Body of pancreas (tissue), 4 donors: ENCODE results near the gene HEATR5A. TPM values are rescaled to one million over a fixed set of nuclear protein-coding genes. Genes with fewer than 3 reads are reported as not detected.
"Not testable (repeated sequence)": the region's sequence is repeated elsewhere in the genome, so short reads cannot be mapped to it uniquely, and the experiment has no call there.

ENCODE experiments used
- ATAC-seq: fragments of 150-250 bp; one replicate; pipeline ENCODE4 v1.9.1; 2016
- DNase-seq, 4 donors: peaks; one replicate each; pipeline ENCODE4 v3.0.0-alpha.2; 2019
- H3K27ac ChIP-seq, 4 donors: fragments of 200-600 bp; sonication (generic); 1 replicate in 3 of 4; 2 replicates in 1 of 4; pipeline versions ENCODE4 v1.5.1 to v1.6.1; 2016 to 2019; ENCODE audit warnings: mild to moderate bottlenecking in 1 of 4, mixed read lengths in 1 of 4, moderate library complexity in 1 of 4
- H3K27me3 ChIP-seq, 2 donors: fragments of 200-600 bp; sonication (generic); one replicate each; pipeline ENCODE4 v1.6.0; 2016; ENCODE audit warnings: mild to moderate bottlenecking in 1 of 2
- H3K36me3 ChIP-seq, 2 donors: fragments of 200-600 bp; sonication (generic); replicated peaks in 1 of 2; 2 replicates each; pipeline ENCODE4 v1.5.1; 2016; ENCODE audit warnings: low read depth in 2 of 2; ENCODE audit not compliant: insufficient read depth in 1 of 2
- H3K4me1 ChIP-seq: fragments of 200-600 bp; sonication (generic); one replicate; pipeline ENCODE4 v1.6.0; 2016
- H3K4me3 ChIP-seq, 2 donors: fragments of 200-600 bp; sonication (generic); 1 replicate in 1 of 2; 2 replicates in 1 of 2; pipeline ENCODE4 v1.5.1; 2016 to 2019
- H3K9me3 ChIP-seq, 3 donors: fragments of 200-600 bp; sonication (generic); 1 replicate in 2 of 3; 2 replicates in 1 of 3; pipeline ENCODE4 v1.5.1; 2016
- POLR2A ChIP-seq, 3 donors: fragments of 450-650 bp; IDR thresholded peaks; one replicate each; pipeline ENCODE4 v1.6.1; 2016; ENCODE audit warnings: antibody characterized with exemption in 3 of 3, mild to moderate bottlenecking in 2 of 3
- WGBS, 2 donors: methylation state at CpG; one replicate each; pipeline ENCODE4 v1.1.5; 2017; 5-methylcytosine and 5-hydroxymethylcytosine counted together
- intact Hi-C: fragments of 100-400 bp; cut with DNase I; formaldehyde crosslinking; loops from one replicate; pipeline ENCODE4 v1.15.1; 2023
- total RNA-seq, 2 donors: library from RNA; depleted of rRNA; stranded (reverse); fragments of >200 nt; gene quantifications; one replicate each; pipeline ENCODE4 v1.1.0, GENCODE V29; 2016
- TF ChIP-seq, protein P1 (sequence below), 7 experiments: fragments of 450-650 bp in 4 of 7; fragments of 200-600 bp in 3 of 7; sonication (generic) in 3 of 7; IDR thresholded peaks; one replicate each; pipeline ENCODE4 v1.5.1; 2016 to 2019; ENCODE audit warnings: antibody characterized with exemption in 7 of 7

The HEATR5A gene
- total RNA-seq, 2 donors from 2014 or later, result 14.5 to 24.1 TPM

GRCh38 chr14:31371646-31372045 lies 48.7 kb downstream of the HEATR5A start:
- intact Hi-C loops, result no loop called here
- ATAC-seq (no peak), DNase-seq (no peak)
- TF ChIP-seq, protein P1, sequence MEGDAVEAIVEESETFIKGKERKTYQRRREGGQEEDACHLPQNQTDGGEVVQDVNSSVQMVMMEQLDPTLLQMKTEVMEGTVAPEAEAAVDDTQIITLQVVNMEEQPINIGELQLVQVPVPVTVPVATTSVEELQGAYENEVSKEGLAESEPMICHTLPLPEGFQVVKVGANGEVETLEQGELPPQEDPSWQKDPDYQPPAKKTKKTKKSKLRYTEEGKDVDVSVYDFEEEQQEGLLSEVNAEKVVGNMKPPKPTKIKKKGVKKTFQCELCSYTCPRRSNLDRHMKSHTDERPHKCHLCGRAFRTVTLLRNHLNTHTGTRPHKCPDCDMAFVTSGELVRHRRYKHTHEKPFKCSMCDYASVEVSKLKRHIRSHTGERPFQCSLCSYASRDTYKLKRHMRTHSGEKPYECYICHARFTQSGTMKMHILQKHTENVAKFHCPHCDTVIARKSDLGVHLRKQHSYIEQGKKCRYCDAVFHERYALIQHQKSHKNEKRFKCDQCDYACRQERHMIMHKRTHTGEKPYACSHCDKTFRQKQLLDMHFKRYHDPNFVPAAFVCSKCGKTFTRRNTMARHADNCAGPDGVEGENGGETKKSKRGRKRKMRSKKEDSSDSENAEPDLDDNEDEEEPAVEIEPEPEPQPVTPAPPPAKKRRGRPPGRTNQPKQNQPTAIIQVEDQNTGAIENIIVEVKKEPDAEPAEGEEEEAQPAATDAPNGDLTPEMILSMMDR (IDR thresholded peaks at IDR 0.05), result no peak
- TF ChIP-seq POLR2A (IDR thresholded peaks at IDR 0.05), result no peak
- H3K4me3 ChIP-seq, result no peak overlapping the region
- H3K27me3 ChIP-seq, result no peaks in the 10 kb centered on the region
- no peak overlapping the region for H3K27ac ChIP-seq
- 54 to 62% methylated on average over 2 of the region's 2 CpGs for WGBS, 2 donors
- peaks cover 0 to 10% of the 10 kb centered on the region in 2 donors for H3K36me3 ChIP-seq
- no peaks in the 10 kb centered on the region for H3K9me3 ChIP-seq
- no peaks in the 10 kb centered on the region for H3K4me1 ChIP-seq

DNA sequence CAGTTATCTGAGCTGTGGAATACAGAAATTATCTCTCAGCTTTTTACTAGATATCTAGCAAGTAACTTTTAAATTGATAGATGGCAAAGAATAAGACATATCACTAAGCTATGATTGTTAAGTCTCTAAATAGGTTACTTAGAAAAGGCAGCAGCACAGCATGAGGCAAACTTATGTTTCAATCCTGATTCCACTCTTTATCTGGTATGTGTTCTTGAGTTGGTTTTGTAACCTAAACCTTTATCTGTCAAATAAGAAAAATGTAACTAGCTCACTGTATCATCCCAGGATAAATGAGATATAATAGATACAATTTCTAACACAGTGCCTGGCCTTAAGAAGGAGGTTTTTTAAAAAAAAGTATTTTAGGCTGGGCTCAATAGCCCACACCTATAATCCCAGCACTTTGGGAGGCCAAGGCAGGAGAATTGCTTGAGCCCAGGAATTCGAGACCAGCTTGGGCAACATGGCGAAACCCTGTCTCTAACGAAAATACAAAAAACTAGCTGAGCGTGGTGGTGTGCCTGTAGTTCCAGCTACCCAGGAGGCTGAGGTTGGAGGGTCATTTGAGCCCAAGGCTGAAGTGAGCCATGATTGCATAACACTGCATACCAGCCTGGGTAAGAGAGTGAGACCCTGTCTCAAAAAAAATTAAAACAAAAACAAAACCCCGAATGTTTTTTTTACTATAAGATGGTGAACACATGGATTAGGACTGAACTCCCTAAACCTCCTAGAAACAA lies 56.8 kb downstream of the HEATR5A start:
- no peaks in the 10 kb centered on the region for H3K27me3 ChIP-seq
- intact Hi-C loops, result no loop called here
- H3K9me3 ChIP-seq, result no peaks in the 10 kb centered on the region
- ATAC-seq (no peak), DNase-seq (no peak)
- H3K36me3 ChIP-seq, result peaks cover 0 to 6% of the 10 kb centered on the region in 2 donors
- WGBS, 2 donors, result 83 to 93% methylated on average over 5 of the region's 5 CpGs
- H3K4me3 ChIP-seq, result no peak overlapping the region
- TF ChIP-seq POLR2A (IDR thresholded peaks at IDR 0.05), result no peak
- TF ChIP-seq, protein P1 (IDR thresholded peaks at IDR 0.05), result no peak
- no peaks in the 10 kb centered on the region for H3K4me1 ChIP-seq
- no peak overlapping the region for H3K27ac ChIP-seq

DNA sequence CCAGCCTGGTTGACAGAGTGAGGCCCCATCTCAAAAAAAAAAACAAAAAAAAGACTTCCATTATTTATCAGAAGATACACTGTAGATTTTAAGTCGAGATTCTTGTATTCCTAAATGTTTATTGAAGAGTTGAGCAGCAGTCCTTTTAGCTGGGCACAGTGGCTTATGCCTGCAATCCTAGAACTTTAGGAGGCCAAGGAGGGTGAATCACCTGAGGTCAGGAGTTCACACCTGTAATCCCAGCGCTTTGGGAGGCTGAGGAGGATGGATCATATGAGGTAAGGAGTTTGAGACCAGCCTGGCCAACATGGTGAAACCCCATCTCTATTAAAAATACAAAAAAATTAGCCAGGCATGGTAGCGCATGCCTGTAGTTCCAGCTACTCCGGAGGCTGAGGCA lies 57.6 kb downstream of the HEATR5A start:
- H3K27me3 ChIP-seq, result no peaks in the 10 kb centered on the region
- 94 to 96% methylated on average over 4 of the region's 4 CpGs for WGBS, 2 donors
- H3K27ac ChIP-seq, result no peak overlapping the region
- peaks cover 0 to 9% of the 10 kb centered on the region in 2 donors for H3K36me3 ChIP-seq
- no peaks in the 10 kb centered on the region for H3K4me1 ChIP-seq
- no peaks in the 10 kb centered on the region for H3K9me3 ChIP-seq
- ATAC-seq, result no peak
- no peak for DNase-seq
- no peak for TF ChIP-seq POLR2A (IDR thresholded peaks at IDR 0.05)
- intact Hi-C loops, result no loop called here
- no peak overlapping the region for H3K4me3 ChIP-seq

DNA sequence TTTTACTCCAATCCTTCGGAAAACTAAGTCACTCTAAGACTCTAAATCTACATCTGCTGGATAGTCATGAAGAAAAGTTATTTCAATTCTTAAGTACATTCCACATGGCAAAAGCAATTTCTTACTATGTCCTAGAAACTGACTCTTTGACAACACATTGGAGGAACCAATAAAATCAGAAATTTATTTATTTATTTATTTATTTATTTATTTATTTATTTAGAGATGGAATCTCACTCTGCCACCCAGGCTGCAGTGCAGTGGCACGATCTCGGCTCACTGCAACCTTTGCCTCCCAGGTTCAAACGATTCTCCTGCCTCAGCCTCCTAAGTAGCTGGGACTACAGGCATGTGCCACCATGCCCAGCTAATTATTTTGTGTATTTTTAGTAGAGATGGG lies 58.6 kb downstream of the HEATR5A start:
- H3K36me3 ChIP-seq, H3K4me3 ChIP-seq, H3K27me3 ChIP-seq, H3K27ac ChIP-seq, ATAC-seq, intact Hi-C loops, DNase-seq, H3K4me1 ChIP-seq, H3K9me3 ChIP-seq: not testable (repeated sequence)
- 85 to 89% methylated on average over 4 of the region's 4 CpGs for WGBS, 2 donors

DNA sequence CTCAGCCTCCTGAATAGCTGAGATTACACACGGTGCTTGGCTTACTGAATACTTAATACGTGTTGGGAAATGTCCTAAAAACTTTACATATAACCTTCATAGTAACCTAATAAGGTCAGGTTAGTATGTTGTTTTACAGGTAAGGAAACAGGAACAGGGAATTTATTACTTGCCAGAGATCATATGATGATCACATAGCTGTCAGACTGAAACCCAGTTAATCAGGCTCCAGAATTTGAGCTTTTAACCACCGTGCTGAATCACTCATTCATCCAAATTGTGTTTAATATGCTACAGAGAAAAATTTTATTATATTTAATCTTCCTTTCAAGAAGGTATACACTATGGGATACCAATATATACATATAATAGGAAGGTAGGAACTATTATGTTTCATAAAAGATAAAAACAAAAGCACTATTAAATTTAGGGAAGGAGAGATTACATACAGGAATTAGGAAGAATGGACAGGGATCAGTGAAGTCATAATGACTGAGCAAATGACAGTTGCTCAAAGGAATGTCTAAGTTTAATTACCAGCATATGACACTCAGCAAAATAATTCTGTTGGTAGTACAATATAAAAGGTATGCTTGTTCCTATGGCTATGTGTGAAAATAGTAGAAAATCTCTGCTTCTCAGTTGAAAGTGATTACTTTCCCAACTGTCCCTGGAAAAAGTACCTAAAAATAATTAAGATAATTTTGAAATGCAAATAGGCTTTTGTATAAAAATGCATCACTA lies 59.3 kb downstream of the HEATR5A start:
- Histone ChIP-seq H3K27ac (no peak overlapping the region), H3K9me3 (no peaks in the 10 kb centered on the region), H3K4me3 (no peak overlapping the region), H3K27me3 (no peaks in the 10 kb centered on the region), H3K36me3 (peaks cover 0 to 9% of the 10 kb centered on the region in 2 donors), H3K4me1 (no peaks in the 10 kb centered on the region)
- ATAC-seq, result no peak
- intact Hi-C loops, result no loop called here
- WGBS, 2 donors, result 88 to 90% methylated on average over 3 of the region's 3 CpGs
- DNase-seq, result no peak
- TF ChIP-seq, protein P1 (IDR thresholded peaks at IDR 0.05), result no peak
- TF ChIP-seq POLR2A (IDR thresholded peaks at IDR 0.05), result no peak
